HG02852 (cell line): ENCODE results near the gene CTDP1.

Experiments used
- ATAC-seq: cut with Tn5 transposase; IDR thresholded peaks from one replicate; pipeline ENCODE4 v1.9.1; 2021; ENCODE audit warnings: mild to moderate bottlenecking, moderate library complexity; ENCODE audit not compliant: unreplicated experiment

The CTDP1 gene

DNA sequence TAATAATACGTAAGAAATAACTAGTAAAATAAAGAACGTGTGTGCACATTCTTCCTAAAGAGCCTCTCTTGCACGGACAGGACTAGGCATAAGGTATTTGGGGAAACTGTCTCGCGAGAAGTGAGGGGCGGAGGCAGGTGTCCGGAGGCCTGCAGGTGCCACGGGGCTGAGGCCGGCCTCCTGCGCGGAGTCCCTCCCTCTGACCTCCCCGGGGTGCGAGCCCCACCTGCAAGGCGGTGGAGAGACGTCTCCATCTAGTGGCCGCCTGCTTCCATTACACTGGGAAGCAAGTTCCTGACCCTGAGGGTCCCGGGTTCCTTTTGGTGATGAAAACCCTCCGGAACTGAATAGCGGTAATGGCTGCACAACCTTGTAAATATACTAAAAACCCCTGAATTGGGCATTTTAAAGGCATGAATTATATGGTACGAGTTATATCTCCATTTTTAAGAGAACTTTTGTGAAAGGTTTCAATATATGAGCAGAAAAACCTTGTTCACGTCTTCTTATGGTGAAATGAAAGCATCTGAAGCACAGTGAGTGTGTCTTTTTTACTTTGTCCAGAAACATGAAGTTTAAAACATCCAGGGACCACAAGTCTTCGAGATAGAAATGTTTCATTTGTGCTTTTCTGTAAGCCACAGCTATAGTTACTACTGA is 35.5 kb upstream of the CTDP1 start:
- peak; percentile 82 for ATAC-seq

DNA sequence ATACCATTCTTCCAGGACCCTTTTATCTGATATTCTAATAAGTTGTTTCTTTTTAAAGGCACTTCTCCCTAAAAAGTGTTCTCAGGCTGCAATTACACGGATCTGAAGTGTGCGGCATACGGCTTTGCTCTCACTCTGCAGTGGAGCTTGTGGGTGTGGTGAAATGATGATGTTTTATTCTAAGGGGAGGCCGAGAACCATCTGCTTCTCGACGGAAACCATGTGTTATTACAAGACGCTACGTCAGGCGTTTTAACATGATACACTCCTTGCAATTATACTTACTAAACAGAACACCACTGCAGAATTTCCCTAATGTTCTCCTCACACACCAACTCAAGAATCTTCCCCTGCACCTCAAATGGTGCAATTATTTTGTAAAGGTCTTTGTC is 34.9 kb upstream of the CTDP1 start:
- ATAC-seq: no peak

DNA sequence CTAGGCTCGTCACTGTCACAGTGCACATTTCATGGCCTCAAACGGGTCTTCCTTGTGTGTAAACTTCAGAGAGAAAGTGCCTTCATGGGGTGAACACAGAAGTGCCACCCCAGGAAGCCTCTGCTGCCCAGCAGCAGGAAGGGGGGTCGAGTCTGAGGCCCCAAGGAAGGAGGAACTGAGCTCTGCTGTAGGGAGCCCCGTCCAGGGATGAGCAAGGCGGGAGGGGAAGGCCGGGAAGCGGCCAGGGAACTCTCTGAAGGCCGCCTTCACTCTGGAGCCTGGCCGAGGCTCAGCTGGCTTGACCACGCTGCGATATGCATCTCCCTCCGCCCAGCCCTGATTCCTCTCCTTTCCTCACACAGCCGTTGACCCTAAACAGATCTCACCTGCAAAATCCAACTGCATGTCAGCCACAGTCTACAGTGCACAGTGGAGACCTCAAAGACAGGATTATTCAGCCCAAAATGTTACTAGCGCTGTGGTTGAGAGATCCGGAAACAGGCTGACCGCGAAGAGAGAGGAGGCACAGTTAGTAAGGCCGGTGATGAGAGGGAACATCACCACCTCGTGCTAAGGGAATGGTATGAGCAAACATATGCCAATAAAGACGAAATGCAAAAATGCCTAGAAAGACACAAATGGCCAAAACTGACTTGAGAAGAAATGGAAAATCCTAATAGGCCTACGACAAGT is 34.2 kb upstream of the CTDP1 start:
- ATAC-seq: no peak

DNA sequence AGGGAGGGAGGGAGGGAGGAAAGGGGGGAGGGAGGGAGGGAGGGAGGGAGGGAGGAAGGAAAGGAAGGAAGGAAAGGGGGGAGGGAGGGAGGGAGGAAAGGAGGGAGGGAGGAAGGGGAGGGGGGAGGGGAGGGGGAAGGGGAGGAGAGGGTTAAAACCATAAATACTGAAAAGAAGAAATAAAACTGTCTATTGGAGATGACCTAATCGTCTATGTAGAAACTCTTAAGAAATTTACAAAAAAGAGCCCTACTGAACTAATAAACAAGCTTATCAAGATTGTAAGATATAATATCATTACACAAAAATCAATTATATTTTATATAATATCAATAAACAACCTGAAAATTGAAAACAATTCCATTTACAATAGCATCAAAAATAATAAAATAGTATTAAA is 32.3 kb upstream of the CTDP1 start:
- ATAC-seq: no peak

DNA sequence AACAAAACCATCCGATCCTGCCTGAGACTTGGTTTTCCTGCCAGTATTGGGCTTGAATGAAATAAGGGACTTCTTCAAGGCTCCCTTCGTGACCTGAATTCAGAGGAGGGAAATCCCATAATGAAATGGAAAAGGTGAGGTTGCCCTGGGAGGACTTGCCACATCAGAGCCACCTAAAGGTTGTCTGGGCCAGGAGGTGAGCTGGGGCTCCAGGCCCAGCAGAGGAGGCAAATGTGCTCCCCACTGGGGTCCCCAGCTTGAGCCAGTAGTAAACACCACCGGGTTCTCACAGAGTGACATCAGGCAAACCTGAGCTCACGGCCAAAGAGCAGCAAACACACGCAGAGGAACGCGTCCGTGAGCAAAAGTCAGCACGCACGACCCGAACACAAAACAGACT is 28.6 kb upstream of the CTDP1 start:
- no peak for ATAC-seq

DNA sequence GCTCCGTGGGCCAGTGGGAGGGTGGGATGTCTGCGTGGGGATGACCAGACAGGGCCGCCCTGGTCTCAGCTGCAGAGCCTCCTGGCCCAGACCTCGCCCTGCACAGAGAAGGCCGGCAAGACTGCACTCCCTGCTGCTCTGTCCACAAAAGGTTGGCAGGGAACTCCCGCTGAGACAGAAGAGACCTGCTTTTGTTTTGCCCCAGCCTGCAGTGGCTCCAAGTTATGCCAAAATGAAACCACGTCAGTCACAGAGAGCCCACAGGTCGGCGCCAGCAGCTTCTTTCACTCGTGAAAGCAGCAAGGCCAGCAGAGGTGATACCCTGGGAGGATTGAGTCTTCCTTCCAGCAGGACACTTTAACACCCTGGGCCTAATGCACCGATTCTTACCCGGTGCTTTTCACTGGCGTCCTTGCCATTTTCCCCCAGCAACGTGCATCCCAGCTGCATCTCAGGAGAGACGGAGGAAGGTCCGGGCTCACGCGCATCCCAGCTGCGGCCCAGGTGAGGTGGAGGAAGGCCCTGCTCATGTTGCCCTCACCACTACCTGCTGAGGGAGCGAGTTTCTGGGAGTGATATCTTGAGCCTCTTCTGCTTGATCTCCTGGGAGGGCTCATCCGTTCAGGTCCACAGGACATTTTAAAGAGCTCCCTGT is 22.1 kb upstream of the CTDP1 start:
- ATAC-seq: no peak

DNA sequence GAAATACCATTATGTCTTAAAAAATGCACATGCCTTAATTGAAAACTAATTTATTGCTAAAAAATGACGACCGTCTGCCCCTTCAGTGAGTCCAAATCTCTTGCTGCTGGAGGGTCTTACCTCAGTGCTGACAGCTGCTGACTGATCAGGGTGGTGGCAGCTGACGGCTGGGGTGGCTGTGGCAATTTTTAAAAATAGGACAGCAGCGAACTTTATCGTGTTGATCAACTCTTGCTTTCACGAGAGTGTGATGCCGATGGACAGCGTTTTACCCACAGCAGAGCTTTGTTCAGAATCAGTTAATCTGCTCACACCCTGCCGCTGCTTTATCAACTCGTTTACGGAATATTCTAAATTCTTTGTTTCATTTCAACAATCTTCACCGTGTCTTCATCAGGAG is 21.2 kb upstream of the CTDP1 start:
- no peak for ATAC-seq

DNA sequence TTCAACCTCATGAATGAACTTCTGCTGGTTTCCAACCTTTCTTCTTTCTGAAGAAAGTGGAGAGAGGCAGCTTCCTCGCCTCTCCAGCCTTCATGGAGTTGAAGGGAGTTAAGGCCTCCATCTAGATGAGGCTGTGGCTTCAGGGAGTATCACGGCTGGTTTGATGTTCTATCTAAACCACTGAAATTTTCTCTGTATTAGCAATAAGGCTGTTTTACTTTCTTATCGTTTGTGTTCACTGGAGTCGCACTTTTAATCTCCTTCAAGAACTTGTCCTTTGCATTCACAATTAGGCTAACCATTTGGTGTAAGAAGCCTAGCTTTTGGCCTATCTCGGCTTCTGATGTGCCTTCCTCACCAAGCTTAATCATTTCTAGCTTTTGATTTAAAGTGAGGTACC is 19.9 kb upstream of the CTDP1 start:
- no peak for ATAC-seq

DNA sequence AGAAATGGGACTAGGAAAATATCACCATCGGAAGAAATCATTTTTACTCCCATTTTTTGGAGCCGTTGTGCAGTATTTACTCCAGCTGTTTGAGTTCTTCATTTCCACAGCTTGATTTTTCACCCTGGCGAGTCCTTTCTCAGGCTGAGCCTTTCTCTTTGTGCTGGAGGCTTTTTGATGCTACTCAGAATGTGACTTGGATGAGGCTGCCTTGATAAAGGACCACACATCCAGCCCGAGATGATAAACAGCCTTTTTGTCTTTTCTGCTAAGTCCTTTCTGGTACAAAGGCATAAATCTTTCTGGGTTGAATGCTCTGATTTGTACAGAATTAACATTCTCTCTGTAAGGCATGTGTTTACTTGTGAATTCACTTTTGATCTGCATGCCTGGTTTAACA is 17.6 kb upstream of the CTDP1 start:
- no peak for ATAC-seq

DNA sequence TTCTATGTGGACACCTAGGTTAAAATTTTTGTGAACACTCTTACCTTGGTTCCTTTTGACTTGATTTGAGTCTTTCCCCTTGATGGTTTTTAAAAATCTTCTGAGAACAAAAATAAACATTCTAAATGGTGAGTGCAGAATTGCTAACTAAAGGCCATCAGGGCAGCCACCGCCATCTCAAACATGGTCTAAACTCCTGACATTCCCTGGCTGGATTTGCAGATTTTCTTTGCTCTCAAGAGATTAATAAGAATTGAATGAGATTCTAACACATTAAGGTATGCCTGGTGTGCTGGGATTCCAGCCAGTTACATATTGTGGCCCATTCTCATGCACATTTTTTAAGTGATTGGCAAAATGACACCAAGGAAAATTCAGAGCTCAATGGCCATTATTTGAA is 17.2 kb upstream of the CTDP1 start:
- ATAC-seq: no peak

DNA sequence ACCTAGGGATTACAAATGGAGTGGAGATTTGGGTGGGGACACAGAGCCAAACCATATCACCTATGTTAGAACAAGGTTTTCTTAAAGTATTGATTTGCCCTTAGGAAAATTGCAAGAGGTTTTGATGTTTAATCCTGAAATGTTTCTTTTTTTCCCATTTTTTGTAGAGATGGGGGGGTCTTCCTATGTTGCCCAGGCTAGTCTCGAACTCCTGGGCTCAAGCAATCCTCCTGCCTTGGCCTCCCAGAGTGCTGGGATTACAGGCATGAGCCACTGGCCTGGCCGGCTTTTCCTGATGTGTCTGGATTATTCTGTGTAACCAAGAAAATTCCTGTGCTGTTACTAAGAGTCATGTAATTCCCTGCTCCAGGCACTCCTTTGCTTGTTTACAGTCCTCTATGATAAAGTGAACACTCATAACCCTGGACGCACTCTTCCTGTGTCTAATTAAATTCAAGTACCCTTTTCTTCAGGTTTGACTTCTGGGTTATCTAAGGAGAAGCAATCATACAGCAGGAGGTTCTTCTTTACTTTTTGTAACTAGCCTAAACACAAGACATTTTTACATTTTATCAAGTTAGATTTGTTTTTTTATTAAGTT is 15.0 kb upstream of the CTDP1 start:
- no peak for ATAC-seq

DNA sequence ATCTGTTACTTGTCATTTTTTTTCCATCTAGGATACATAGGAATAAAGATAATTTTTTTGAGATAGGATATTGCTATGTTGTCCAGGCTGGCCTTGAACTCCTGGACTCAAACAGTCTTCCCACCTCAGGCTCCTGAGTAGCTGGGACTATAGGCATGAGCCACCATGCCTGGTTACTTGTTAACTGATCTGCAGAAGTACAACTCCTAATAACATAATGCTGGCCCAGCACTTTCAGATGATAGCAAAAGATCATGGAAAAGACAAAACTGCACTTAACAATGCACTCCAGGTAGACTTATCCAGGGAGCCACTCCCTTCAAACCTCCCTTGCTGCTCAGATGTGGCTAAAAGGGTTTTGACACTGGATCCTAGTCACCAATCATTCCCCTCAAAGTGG is 11.4 kb upstream of the CTDP1 start:
- ATAC-seq: no peak

DNA sequence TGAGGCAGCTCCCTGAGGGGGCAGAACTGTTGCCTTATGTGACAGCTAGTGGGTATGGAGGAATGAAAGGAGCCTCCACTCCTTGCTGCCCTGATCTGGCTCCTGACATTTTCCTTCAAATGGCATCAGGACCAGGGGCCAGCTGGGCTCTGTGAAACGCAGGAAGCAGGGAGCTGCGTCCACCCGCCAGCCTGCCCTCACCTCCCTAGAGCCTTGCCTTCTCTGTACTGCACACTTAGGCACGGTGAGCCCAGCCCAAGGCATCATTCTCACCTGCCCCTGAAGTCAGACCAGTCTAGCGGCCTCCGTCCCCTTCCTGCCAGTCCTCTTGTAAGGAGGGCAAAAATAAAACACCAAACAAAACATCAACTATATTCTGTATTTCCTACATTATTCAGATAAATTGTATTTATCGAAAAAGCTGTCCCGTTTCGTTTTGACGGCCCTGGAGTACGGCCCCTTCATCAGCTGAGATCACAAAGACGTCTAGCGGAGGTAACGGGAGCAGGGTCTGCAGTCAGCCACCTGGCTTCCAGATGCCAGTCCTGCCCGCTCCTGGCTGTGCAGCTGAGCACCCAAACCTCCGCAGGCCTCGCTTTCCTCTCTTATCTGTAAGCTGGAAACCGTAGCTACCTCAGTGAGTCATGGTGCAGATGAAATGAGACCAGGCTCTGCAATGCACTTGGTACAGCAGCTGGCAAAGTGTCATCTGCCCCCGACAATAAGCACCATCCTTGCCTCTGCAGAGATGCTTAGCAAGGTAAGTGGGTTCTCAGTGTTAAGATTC is 6.9 kb upstream of the CTDP1 start:
- ATAC-seq: no peak

DNA sequence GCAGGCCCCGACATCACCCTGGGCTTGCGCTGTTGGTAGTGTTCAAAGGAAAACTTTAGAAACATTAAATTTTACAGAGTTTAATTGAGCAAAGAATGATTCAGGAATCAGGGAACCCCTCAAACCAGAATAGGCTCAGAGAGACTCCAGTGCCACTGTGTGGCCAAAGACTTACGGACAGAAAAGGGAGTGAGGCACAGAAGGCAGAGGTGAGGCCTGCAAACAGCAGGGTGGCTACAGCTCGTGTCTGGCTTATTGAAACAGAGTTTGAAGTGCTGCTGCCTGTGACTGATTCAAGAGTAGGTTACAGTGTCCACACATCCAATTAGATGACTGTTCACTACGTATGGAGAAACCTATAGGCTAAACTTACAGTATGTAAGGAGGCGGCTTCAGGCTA is 2.4 kb upstream of the CTDP1 start:
- ATAC-seq: no peak

DNA sequence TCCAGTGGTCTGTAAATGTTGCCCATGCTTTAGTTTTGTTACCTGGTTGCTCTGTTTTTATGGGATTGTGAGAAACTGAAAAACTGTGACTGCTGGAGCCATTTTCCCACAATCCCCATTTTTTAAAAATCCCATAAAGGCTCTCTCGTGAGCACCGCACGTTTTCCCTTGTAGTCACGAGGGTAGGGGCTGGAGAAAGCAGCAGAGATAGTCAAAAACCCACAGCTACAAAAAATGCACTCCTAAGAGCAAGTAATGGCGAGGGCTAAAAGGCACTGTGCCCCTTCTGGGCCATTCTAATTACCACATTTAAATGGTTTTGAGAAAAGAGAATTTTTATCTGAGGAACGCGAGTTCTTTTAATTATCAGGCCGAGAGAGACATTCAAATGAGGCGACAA is 1.8 kb upstream of the CTDP1 start:
- no peak for ATAC-seq

DNA sequence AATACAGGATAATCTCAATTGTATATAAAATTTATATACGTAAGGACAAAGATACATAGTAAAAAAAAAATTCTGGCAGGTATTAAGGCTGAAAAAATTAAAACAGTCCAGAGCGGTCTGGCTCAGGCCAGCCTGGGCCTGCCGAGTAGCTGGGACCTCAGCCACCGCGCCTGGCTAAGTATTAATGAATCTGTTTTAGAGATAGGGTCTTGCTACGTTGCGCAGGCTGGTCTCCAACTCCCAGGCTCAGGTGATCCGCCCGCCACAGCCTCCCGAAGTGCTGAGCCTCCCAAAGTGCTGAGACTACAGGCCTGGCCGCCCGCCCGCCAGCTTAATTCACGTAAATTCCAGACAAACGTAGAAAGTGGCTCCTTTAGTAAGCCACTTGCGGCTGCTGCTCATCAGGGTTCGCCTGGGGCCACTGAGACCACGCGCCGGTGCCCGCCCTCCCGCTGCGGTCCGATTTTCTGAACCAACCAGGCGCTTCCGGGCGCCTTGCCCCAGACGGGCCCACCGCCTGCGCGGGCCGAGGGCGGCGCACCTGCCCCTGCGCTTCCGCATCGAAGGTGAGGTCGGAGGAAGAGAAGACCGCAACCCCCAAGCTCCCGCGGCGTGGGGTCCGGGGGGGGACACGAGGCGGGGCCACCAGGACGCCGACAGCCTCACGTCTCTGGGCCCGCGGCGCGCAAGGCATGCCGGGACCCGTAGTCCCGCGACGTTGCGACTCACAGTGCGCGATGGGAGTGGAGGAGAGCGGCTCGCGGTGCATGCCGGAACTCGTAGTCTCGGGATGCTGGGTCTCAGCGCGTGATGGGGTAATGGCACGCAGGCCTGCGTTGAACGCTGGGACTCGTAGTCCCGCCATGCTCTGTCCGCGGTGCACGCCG is 695 bp upstream of the CTDP1 start:
- ATAC-seq: peak; percentile 92

DNA sequence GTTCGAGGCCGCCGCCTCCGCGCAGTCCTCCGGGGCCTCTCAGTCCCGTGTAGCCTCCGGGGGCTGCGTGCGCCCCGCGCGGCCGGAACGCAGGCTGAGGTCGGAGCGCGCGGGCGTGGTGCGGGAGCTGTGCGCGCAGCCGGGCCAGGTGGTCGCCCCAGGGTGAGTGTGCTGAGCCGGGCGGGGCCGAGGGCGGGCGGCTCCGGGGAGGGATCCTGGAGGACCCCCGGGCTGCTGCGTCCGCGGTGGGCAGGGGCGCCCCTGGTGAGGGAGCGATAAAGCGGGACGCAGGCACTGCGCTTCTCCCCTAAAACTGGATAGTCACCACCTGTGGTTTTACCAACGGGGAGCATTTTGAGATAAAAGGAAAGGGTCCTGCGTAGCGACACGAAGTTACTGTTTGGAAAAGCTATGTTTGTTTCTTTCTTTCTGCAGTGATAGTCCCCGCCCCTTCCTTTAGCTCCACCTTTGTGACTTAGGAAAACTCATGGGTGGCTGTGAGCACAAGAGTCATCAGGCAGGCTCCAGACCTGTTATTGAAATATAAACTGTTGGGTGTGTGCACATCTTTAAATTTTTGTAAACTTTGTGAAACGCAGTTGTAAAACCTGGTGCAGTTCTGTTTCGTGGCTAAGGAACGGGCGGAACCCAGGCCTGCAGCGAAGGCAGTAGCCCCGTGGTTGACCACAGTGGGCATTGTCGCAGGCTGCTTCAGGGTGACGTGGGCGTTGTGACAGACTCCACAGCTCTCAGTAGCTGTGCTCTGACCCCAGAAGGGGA is 687 bp downstream of the CTDP1 start:
- ATAC-seq: peak; percentile 4

DNA sequence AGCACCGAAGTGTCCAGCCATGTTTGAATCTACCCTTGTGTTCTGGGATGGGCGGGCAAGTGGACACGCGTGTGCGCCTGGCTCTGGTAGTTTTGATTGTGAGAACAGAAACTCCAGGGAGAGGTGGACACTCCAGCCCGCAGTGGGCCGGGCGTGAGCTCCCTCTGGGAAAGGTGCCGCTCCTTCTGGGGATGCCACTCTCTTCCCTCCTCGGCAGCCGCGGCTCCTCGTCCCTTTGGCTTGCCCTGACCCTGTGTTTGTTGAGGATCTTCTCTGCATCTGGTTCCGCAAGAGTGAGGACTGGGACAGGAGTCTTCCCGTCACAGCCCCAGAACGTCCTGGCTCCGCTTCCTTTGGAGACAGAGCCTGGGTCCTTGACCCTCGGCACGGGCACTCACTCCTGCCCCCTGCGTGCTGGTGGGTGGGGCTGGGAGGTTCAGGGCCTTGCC is 1.3 kb downstream of the CTDP1 start:
- ATAC-seq: no peak
